Measurements from ENCODE around the gene PRKAB2.
"Not testable (repeated sequence)": the region's sequence is repeated elsewhere in the genome, so short reads cannot be mapped to it uniquely, and the experiment has no call there.

Gene PRKAB2

GRCh38 chr1:147172168-147173016 lies at the start of gene PRKAB2:
PRKAB2 (minus strand) TSS chr1:147172470; CDS start chr1:147172144, 326 bp downstream.
- DNase-seq (ENCODE audit: low spot score), result peak; percentile 98

- DNase-seq (ENCODE audit: low spot score), result no peak
Measured at GRCh38 chr1:147218606-147219005, 46.3 kb upstream of the PRKAB2 start.

GRCh38 chr1:147217141-147217540 lies 44.9 kb upstream of the PRKAB2 start:
- DNase-seq (ENCODE audit: low spot score), result no peak

- no peak for DNase-seq (ENCODE audit: low spot score)
Measured at GRCh38 chr1:147216124-147216523, 43.9 kb upstream of the PRKAB2 start.

- no peak for DNase-seq (ENCODE audit: low spot score)
Measured at GRCh38 chr1:147215540-147215916, 43.3 kb upstream of the PRKAB2 start.

GRCh38 chr1:147214842-147215539 lies 42.7 kb upstream of the PRKAB2 start:
- DNase-seq (ENCODE audit: low spot score), result no peak

- no peak for DNase-seq (ENCODE audit: low spot score)
Measured at GRCh38 chr1:147214325-147214724, 42.1 kb upstream of the PRKAB2 start.

- DNase-seq (ENCODE audit: low spot score), result no peak
Measured at GRCh38 chr1:147213271-147213670, 41.0 kb upstream of the PRKAB2 start.

- DNase-seq (ENCODE audit: low spot score), result no peak
Measured at GRCh38 chr1:147211577-147211976, 39.3 kb upstream of the PRKAB2 start.

GRCh38 chr1:147210987-147211386 lies 38.7 kb upstream of the PRKAB2 start:
- no peak for DNase-seq (ENCODE audit: low spot score)

GRCh38 chr1:147209825-147210821 lies 37.9 kb upstream of the PRKAB2 start:
- DNase-seq (ENCODE audit: low spot score), result no peak

- no peak for DNase-seq (ENCODE audit: low spot score)
Measured at GRCh38 chr1:147208619-147209018, 36.3 kb upstream of the PRKAB2 start.

- no peak for DNase-seq (ENCODE audit: low spot score)
Measured at GRCh38 chr1:147207192-147207591, 34.9 kb upstream of the PRKAB2 start.

GRCh38 chr1:147204080-147204479 lies 31.8 kb upstream of the PRKAB2 start:
- no peak for DNase-seq (ENCODE audit: low spot score)

- DNase-seq (ENCODE audit: low spot score), result no peak
Measured at GRCh38 chr1:147202576-147202975, 30.3 kb upstream of the PRKAB2 start.

GRCh38 chr1:147201786-147202185 lies 29.5 kb upstream of the PRKAB2 start:
- DNase-seq (ENCODE audit: low spot score), result no peak

- DNase-seq (ENCODE audit: low spot score), result no peak
Measured at GRCh38 chr1:147201276-147201675, 29.0 kb upstream of the PRKAB2 start.

GRCh38 chr1:147197324-147197723 lies 25.1 kb upstream of the PRKAB2 start:
- DNase-seq (ENCODE audit: low spot score), result not testable (repeated sequence)

GRCh38 chr1:147189514-147189913 lies 17.2 kb upstream of the PRKAB2 start:
- DNase-seq (ENCODE audit: low spot score), result no peak

GRCh38 chr1:147185432-147185831 lies 13.2 kb upstream of the PRKAB2 start:
- no peak for DNase-seq (ENCODE audit: low spot score)

GRCh38 chr1:147177611-147178380 lies 5.5 kb upstream of the PRKAB2 start:
- no peak for DNase-seq (ENCODE audit: low spot score)

Measured in left forelimb (tissue), 1 donor.